HEK293T (cell line): ENCODE data around the gene MAPK9.

ENCODE experiments used
- CTCF ChIA-PET: fragments of 350-600 bp; formaldehyde crosslinking; extraction: SDS; loops from one replicate; lab custom pipeline; 2021; ENCODE audit warnings: antibody characterized with exemption, inconsistent platforms; lab: Yijun Ruan, JAX
- POLR2A ChIA-PET: fragments of 350-600 bp; formaldehyde crosslinking; extraction: SDS; loops from one replicate; lab custom pipeline; 2020; ENCODE audit warnings: antibody characterized with exemption, inconsistent platforms; lab: Yijun Ruan, JAX
- DNase-seq: peaks from one replicate; pipeline ENCODE4 v3.0.0; 2012; ENCODE audit warnings: mixed read lengths; ENCODE audit errors: extremely low spot score
- ARNT ChIP-seq: fragments of 450-650 bp; IDR thresholded peaks from 2 replicates; pipeline ENCODE4 v1.6.1; 2017; ENCODE audit warnings: mild to moderate bottlenecking
- BHLHE40 ChIP-seq: fragments of 450-650 bp; IDR thresholded peaks from 2 replicates; pipeline ENCODE4 v1.6.1; 2016; ENCODE audit warnings: mild to moderate bottlenecking, moderate library complexity, borderline replicate concordance
- CTBP1 ChIP-seq: fragments of 450-650 bp; IDR thresholded peaks from 2 replicates; pipeline ENCODE4 v1.6.1; 2016; ENCODE audit warnings: borderline replicate concordance
- ELF4 ChIP-seq: fragments of 450-650 bp; IDR thresholded peaks from 2 replicates; pipeline ENCODE4 v1.6.1; 2017; ENCODE audit warnings: antibody characterized with exemption
- FOXA1 ChIP-seq: fragments of 450-650 bp; IDR thresholded peaks from 2 replicates; pipeline ENCODE4 v1.6.1; 2016; ENCODE audit warnings: mild to moderate bottlenecking
- FOXK2 ChIP-seq: fragments of 450-650 bp; IDR thresholded peaks from 2 replicates; pipeline ENCODE4 v1.6.1; 2016; ENCODE audit warnings: mild to moderate bottlenecking
- HDGF ChIP-seq: fragments of 450-650 bp; IDR thresholded peaks from 2 replicates; pipeline ENCODE4 v1.6.1; 2017; ENCODE audit warnings: antibody characterized with exemption, borderline replicate concordance
- L3MBTL2 ChIP-seq: fragments of 450-650 bp; conservative IDR thresholded peaks from 2 replicates; pipeline ENCODE4 v1.6.1; 2016; ENCODE audit warnings: mild to moderate bottlenecking
- LEF1 ChIP-seq: fragments of 450-650 bp; IDR thresholded peaks from 2 replicates; pipeline ENCODE4 v1.6.1; 2017; ENCODE audit warnings: mild to moderate bottlenecking, borderline replicate concordance
- NFRKB ChIP-seq: fragments of 450-650 bp; IDR thresholded peaks from 2 replicates; pipeline ENCODE4 v1.6.1; 2016; ENCODE audit warnings: mild to moderate bottlenecking, moderate library complexity
- SP1 ChIP-seq: fragments of 450-650 bp; IDR thresholded peaks from 2 replicates; pipeline ENCODE4 v1.6.1; 2017
- SUZ12 ChIP-seq: fragments of 450-650 bp; IDR thresholded peaks from 2 replicates; pipeline ENCODE4 v1.6.1; 2016; ENCODE audit warnings: mild to moderate bottlenecking
- TARDBP ChIP-seq: fragments of 450-650 bp; IDR thresholded peaks from 2 replicates; pipeline ENCODE4 v1.6.1; 2016
- ZNF384 ChIP-seq: fragments of 450-650 bp; IDR thresholded peaks from 2 replicates; pipeline ENCODE4 v1.6.1; 2016
- TF ChIP-seq, protein P1 (sequence below): fragments of 450-650 bp; IDR thresholded peaks from 2 replicates; pipeline ENCODE4 v1.6.1; 2016

Gene MAPK9

DNA sequence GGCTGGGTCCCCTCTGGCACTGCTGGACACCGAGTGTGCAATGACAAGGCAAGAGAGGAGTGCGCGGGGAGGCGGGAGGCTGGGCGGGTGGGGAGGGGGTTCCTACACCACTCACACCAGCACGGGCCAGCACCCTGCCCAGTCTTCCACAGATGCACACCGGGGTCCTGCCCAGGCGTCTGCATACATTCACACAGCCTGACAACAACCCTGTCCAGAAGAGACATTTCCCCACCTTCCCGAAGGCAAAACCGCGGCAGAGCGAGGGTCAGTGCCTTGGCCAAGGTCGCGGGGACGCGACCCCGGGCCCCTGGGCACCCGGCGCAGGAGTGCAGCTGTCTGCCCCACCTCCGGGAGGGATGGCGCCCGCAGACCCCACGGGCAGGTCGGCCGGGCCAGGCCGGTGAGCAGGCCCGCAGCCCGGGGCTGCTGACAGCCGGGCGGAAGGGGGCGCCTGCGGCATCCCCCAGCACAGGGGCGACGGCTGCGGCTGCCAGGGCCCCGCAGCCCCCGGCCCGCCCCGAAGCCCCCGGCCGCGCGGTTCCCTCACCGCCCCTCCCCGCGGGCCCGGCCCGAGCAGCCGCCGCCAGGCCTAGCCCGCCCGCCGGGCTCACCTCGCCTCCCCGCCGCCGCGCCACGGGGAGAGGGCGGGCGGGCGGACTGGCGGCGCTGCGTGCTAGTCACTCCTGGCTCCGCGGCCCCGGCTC, 496 bp downstream of the MAPK9 start:
- CTCF ChIA-PET: interaction anchor here (1.2 to 1.9 kb wide), 3 partner anchors 12 to 38 kb away, joined by 4 to 12 read pairs (median 8); no protein-coding TSS in a partner anchor
- TF ChIP-seq LEF1: no peak
- no peak for TF ChIP-seq SUZ12
- TF ChIP-seq ARNT: no peak
- no peak for TF ChIP-seq CTBP1
- TF ChIP-seq ELF4: no peak
- no peak for TF ChIP-seq SP1
- TF ChIP-seq, protein P1, sequence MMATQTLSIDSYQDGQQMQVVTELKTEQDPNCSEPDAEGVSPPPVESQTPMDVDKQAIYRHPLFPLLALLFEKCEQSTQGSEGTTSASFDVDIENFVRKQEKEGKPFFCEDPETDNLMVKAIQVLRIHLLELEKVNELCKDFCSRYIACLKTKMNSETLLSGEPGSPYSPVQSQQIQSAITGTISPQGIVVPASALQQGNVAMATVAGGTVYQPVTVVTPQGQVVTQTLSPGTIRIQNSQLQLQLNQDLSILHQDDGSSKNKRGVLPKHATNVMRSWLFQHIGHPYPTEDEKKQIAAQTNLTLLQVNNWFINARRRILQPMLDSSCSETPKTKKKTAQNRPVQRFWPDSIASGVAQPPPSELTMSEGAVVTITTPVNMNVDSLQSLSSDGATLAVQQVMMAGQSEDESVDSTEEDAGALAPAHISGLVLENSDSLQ: no peak
- TF ChIP-seq NFRKB: no peak
- TF ChIP-seq TARDBP: no peak
- TF ChIP-seq L3MBTL2: no peak
- TF ChIP-seq HDGF: no peak
- no peak for TF ChIP-seq FOXK2
- TF ChIP-seq ZNF384: no peak
- TF ChIP-seq FOXA1: no peak
- DNase-seq: peak; percentile 65
- POLR2A ChIA-PET: interaction anchor here (1.4 to 1.6 kb wide), 2 partner anchors 10 to 37 kb away, joined by 5 to 8 read pairs; no protein-coding TSS in a partner anchor

DNA sequence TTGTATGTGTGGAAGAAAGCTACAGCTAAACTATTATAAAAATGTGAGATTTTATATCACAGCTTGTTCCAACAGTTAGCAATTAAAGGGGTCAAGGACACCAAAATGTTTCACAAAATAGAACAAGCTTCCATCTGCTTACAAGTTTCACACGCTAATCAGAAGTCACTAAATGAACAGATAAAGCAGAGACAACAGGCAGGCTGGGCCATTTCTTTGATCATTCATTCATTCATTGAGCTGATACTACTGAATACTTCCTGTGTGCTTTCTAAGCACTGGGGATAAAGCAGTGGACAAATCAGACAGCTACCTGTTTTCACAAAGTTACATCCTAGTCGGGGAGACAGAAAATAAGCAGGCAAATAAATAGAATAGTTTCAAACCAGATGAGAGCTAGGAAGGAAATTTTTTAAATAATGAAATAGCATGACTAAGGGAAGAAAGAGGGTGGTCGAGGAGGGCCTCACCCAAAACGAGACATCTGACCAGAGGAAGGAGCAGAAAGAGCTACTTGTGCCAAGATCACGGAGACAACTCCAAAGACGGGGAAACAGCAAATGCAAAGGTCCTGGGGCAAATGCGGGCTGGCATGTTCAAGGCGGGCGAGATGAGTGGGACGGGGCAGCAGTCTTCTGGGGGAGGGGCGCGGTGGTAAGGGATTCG, 1.2 kb downstream of the MAPK9 start:
- TF ChIP-seq FOXA1: no peak
- TF ChIP-seq TARDBP: no peak
- no peak for TF ChIP-seq SUZ12
- TF ChIP-seq HDGF: no peak
- TF ChIP-seq BHLHE40: no peak
- TF ChIP-seq ZNF384: no peak
- no peak for TF ChIP-seq LEF1
- ChIA-PET CTCF (interaction anchor here (1.2 to 1.3 kb wide), 2 partner anchors 11 to 39 kb away, joined by 4 to 8 read pairs; no protein-coding TSS in a partner anchor), POLR2A (interaction anchor here (1.4 to 1.6 kb wide), 2 partner anchors 9 to 38 kb away, joined by 5 to 8 read pairs; no protein-coding TSS in a partner anchor)
- DNase-seq: no peak

DNA sequence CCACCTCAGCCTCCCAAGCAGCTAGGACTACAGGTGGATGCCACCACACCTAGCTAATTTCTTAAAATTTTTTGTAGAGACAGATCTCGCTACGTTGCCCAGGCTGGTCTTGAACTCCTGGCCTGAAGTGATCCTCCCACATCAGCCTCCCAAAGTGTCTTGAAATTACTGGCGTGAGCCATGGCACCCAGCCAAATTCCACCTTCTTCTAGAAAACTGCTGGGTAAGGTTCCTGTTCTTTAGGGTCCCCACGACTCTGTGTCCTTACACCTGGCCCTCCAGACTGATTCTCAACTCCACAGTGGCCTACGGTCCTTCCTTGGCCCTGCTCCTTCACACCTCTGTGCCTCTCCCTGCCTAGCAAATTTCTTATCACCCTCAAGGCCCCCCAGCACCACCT, 1.9 kb downstream of the MAPK9 start:
- TF ChIP-seq NFRKB (no peak), TARDBP (no peak), ELF4 (no peak), LEF1 (no peak), BHLHE40 (no peak), CTBP1 (no peak), ZNF384 (no peak), FOXK2 (no peak), L3MBTL2 (no peak), SP1 (no peak), ARNT (no peak), FOXA1 (no peak), HDGF (no peak), SUZ12 (no peak)
- TF ChIP-seq, protein P1: no peak
- ChIA-PET CTCF (interaction anchor here (1.3 to 1.4 kb wide), 2 partner anchors 9 to 39 kb away, joined by 3 to 4 read pairs; no protein-coding TSS in a partner anchor), POLR2A (interaction anchor here (1.4 to 1.6 kb wide), 2 partner anchors 8 to 39 kb away, joined by 5 to 8 read pairs; no protein-coding TSS in a partner anchor)
- DNase-seq: no peak

DNA sequence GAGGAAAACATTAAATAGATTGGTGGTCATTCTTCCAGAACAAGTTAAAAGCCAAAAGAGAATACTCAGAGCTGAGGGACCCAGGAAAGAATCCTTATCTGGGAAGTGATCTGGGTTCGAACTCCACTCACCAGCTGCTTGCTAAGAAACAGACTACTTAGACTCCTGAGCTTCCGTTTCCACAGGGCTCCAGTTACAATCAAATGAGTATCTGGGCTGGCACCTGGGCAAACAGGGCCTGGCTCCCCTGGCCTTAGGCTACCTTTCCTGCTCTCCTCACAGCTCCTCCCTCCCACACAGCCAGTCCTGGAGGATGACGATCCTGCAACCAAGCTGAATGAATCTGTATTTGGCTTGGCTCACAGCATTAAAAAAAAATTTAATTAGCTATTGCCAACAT, 2.5 kb downstream of the MAPK9 start:
- DNase-seq: no peak
- TF ChIP-seq TARDBP: no peak
- TF ChIP-seq L3MBTL2: no peak
- TF ChIP-seq FOXA1: no peak
- no peak for TF ChIP-seq NFRKB
- no peak for TF ChIP-seq SUZ12
- no peak for TF ChIP-seq FOXK2
- TF ChIP-seq ZNF384: no peak
- TF ChIP-seq ELF4: no peak
- TF ChIP-seq BHLHE40: no peak
- CTCF ChIA-PET: interaction anchor here (1.4 kb wide), 1 partner anchor 8 kb away, joined by 3 read pairs; no protein-coding TSS in a partner anchor
- POLR2A ChIA-PET: no interaction called here

DNA sequence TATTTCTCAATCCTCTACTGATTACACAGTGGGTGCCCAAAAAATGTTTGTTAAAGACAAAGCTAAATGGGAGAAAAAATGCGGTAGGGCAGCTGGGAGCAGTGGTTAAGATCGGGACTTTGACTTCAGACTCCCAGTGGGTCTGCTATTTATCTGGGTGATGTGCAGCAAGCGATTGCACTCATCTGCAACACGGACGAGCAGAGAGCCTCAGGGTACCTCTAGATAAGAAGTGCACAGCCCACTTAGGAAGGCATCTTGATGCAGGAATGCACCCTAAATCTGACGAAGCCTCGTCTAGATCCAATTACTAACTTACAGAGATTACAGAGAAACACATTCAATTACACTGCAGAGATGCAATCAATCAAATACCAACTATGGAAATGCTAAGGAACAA, 4.0 kb downstream of the MAPK9 start:
- POLR2A ChIA-PET: no interaction called here
- CTCF ChIA-PET: no interaction called here
- DNase-seq: no peak
- TF ChIP-seq, protein P1: no peak
- no peak for TF ChIP-seq HDGF

DNA sequence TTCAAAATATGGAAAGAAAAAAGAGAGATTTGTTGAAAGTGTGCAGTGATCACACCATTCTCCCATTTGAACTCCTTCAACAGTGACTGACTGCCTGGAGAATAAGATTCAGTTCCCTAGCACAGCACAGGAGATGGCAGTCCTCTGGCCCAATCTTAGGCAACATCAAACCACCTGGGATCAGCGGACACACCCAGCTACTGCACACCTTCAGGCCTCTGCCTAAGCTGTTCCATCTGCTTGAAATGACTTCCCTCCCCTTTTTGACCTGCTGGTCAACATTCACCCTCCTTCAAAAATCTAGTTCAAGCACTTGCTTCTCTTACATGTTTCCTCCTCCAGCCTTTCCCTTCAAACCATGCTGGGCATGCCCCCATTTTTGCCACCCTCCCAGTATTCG, 4.5 kb downstream of the MAPK9 start:
- CTCF ChIA-PET: no interaction called here
- POLR2A ChIA-PET: no interaction called here
- no peak for DNase-seq
- TF ChIP-seq ARNT: no peak
- TF ChIP-seq CTBP1: no peak
- no peak for TF ChIP-seq FOXK2
- no peak for TF ChIP-seq HDGF
- TF ChIP-seq SUZ12: no peak
- TF ChIP-seq L3MBTL2: no peak
- TF ChIP-seq, protein P1: no peak
- no peak for TF ChIP-seq ELF4
- no peak for TF ChIP-seq BHLHE40
- TF ChIP-seq TARDBP: no peak
